Naive thymus-derived CD8-positive, alpha-beta T cell (primary cell): ENCODE data around the gene SENP7. TPM values are rescaled to one million over a fixed set of nuclear protein-coding genes. Genes with fewer than 3 reads are reported as not detected.
A peak's percentile ranks its signal among the peaks of the same experiment; 100 is the strongest.

Experiments used
- ATAC-seq, 2 donors: fragments of 150-1000 bp; cut with Tn5 transposase in 1 of 2; sonication (Bioruptor Pico), chemical (Tn5 transposase) in 1 of 2; 1 replicate in 1 of 2; 2 replicates in 1 of 2; pipeline ENCODE4 v1.10.0; 2021; ENCODE audit warnings: mild to moderate bottlenecking in 2 of 2, moderate library complexity in 2 of 2
- POLR2A ChIA-PET: fragments of 350-600 bp; sonication (Branson Sonifier 250); formaldehyde crosslinking; loops from one replicate; lab custom pipeline; 2021; ENCODE audit warnings: antibody characterized with exemption; lab: Charles Lee
- DNase-seq, 10 donors: peaks; one replicate each; pipeline versions ENCODE4 v3.0.0 to v3.0.0-alpha.2; 2020 to 2022
- H3K27ac Mint-ChIP-seq, 10 donors: one replicate each; pipeline ENCODE4 v1.8.0; 2020 to 2022; ENCODE audit warnings: mild to moderate bottlenecking in 10 of 10, mixed read lengths in 10 of 10, moderate library complexity in 4 of 10, inconsistent platforms in 1 of 10
- H3K27me3 Mint-ChIP-seq, 5 donors: one replicate each; pipeline ENCODE4 v1.8.0; 2021 to 2022; ENCODE audit warnings: mixed read lengths in 5 of 5
- H3K36me3 Mint-ChIP-seq, 3 donors: one replicate each; pipeline ENCODE4 v1.8.0; 2020 to 2022; ENCODE audit warnings: mixed read lengths in 3 of 3, mild to moderate bottlenecking in 2 of 3, inconsistent platforms in 1 of 3
- H3K4me1 Mint-ChIP-seq, 4 donors: one replicate each; pipeline ENCODE4 v1.8.0; 2021 to 2022; ENCODE audit warnings: mixed read lengths in 4 of 4
- H3K4me3 Mint-ChIP-seq, 10 donors: one replicate each; pipeline ENCODE4 v1.8.0; 2020 to 2022; ENCODE audit warnings: mild to moderate bottlenecking in 10 of 10, mixed read lengths in 10 of 10, moderate library complexity in 6 of 10, inconsistent platforms in 1 of 10
- H3K9me3 Mint-ChIP-seq, 9 donors: one replicate each; pipeline ENCODE4 v1.8.0; 2020 to 2022; ENCODE audit warnings: mixed read lengths in 9 of 9, mild to moderate bottlenecking in 3 of 9, inconsistent platforms in 1 of 9, moderate library complexity in 1 of 9
- polyA plus RNA-seq, 3 donors: library from polyadenylated mRNA; unstranded; fragments of 300-500 nt; fragmentation: Illumina TruSeq; gene quantifications; one replicate each; pipeline ENCODE4 v1.2.3, GENCODE V29; 2021
- total RNA-seq, 8 experiments: library from RNA in 2 of 8; stranded (reverse) in 2 of 8; gene quantifications; one replicate each; pipeline ENCODE4 v1.2.3 and lab custom pipeline; 2021 to 2026

SENP7 gene
- total and polyA plus RNA-seq, 5 experiments from 2014 or later, result 6.7 to 72.5 (median 11.2) TPM

DNA sequence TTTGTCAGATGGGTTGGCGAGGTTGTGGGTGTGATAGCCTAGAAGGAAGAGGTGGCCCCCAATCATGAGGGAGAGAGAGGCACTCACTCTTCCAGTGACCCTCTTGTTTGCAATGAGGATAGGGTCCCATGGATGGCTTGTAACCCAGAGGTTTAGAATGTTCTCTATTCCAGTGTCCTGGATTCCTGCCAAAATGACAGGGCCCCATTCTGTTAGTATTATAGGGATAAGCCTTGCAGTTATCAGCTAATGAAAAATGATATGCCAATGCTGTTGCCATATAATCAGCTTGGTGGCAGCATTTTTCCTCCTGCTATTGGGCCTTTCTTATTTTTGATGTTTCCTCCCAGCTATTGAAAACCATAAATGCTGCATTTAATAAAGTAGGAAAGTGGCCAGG lies 23.3 kb upstream of the SENP7 start:
- no peaks in the 10 kb centered on the region for H3K36me3 Mint-ChIP-seq
- H3K9me3 Mint-ChIP-seq, result peaks cover 0 to 12% (median 4%) of the 10 kb centered on the region in 9 donors
- no peak for ATAC-seq
- DNase-seq, result no peak
- POLR2A ChIA-PET, result no interaction called here
- peaks cover 11 to 20% (median 14%) of the 10 kb centered on the region in 4 donors for H3K4me1 Mint-ChIP-seq
- H3K27ac Mint-ChIP-seq, result peak overlapping the region in 2 of 10 donors; percentile 17 to 65
- H3K4me3 Mint-ChIP-seq, result no peak overlapping the region
- H3K27me3 Mint-ChIP-seq, result no peaks in the 10 kb centered on the region

DNA sequence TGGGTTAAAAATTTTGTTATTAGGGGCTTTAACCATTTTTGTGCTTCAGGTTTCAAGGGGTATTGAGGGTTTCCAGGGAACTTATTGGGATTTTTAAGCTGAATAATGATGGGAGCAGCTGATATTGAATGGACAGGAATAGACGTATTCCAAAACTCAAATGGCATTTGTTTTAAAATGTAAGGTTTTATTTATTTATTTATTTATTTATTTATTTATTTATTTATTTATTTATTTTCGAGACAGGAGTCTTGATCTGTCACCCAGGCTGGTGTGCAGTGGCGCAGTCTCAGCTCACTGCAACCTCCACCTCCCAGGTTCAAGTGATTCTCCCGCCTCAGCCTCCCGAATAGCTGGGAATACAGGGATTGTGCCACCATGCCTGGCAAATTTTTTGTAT lies 22.2 kb upstream of the SENP7 start:
- ATAC-seq, result no peak
- H3K27ac Mint-ChIP-seq, result no peak overlapping the region
- POLR2A ChIA-PET, result interaction anchor here (0.7 to 0.9 kb wide), 2 partner anchors 15 to 23 kb away, joined by 3 to 4 read pairs; no protein-coding TSS in a partner anchor

DNA sequence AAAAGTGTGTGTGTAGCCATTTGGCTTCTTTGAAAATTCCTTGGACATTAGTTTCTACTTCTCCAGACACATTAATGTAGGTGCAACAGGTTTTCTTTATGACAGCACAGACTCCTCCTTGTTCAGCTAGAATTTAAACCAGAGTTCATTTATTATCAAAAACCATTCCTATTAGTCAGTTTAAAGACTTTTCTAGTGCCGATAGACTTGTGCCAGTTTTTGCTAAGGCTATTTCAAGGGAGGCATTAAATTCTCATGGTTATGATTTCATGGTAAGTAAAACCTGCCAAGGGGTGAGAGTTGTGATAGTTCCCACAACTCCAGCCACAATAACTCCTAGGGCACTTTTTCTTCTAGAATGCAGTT lies 20.6 kb upstream of the SENP7 start:
- peaks cover 26 to 41% (median 35%) of the 10 kb centered on the region in 4 donors for H3K4me1 Mint-ChIP-seq
- H3K36me3 Mint-ChIP-seq, result no peaks in the 10 kb centered on the region
- no peak for ATAC-seq
- peak overlapping the region in 1 of 10 donors; percentile 19 for H3K27ac Mint-ChIP-seq
- DNase-seq, result no peak
- POLR2A ChIA-PET, result interaction anchor here (0.9 kb wide), 1 partner anchor 10 kb away, joined by 5 read pairs; no protein-coding TSS in a partner anchor
- H3K4me3 Mint-ChIP-seq, result no peak overlapping the region
- H3K9me3 Mint-ChIP-seq, result peaks cover 0 to 8% (median 0%) of the 10 kb centered on the region in 9 donors
- no peaks in the 10 kb centered on the region for H3K27me3 Mint-ChIP-seq

More for the DNA sequence above, 22.2 kb upstream of the SENP7 start:
- H3K36me3 Mint-ChIP-seq, result no peaks in the 10 kb centered on the region
- no peak overlapping the region for H3K4me3 Mint-ChIP-seq
- peaks cover 0 to 12% (median 4%) of the 10 kb centered on the region in 9 donors for H3K9me3 Mint-ChIP-seq
- H3K27me3 Mint-ChIP-seq, result no peaks in the 10 kb centered on the region
- peaks cover 18 to 31% (median 24%) of the 10 kb centered on the region in 4 donors for H3K4me1 Mint-ChIP-seq
- no peak for DNase-seq

DNA sequence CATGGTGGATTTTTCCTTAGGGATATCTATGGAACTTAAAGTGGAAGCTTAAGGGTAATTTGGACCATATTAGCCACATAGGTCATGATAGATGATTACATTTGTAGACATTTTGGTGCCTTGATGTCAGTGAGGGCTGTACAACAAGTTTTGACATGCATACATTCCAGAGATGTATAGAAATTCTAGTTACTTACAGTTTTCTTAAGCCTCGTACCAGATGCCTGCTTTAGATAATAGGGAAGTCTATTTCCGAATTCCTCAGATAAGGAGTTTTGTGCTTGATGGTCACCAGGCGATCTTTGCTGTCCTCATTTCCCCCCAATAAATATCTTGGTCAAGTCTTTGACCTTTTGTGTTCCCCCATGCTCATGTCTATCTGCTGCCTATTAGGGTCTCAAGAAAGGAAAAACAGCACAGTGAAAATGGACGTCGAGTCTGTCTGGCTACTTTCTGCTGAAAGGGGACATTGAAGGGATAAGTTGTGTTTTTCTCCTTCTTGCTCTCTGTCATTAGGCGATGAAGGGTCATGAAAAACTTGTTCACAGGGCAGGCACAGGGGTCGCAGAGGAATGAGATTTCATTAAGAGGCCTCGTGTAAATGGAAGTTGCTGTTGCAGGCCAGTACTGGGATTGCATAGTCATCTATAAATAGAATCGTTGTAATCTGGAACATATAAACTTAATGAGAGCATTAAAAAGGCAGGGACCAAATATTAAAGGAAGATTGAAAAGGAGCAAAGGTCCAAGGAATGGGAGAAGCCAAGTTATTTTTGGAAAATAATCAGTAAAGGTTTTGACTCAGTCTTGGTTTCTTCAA lies 20.0 kb upstream of the SENP7 start:
- DNase-seq, result no peak
- H3K36me3 Mint-ChIP-seq, result no peaks in the 10 kb centered on the region
- H3K4me3 Mint-ChIP-seq, result no peak overlapping the region
- H3K4me1 Mint-ChIP-seq, result peaks cover 26 to 42% (median 35%) of the 10 kb centered on the region in 4 donors
- H3K27me3 Mint-ChIP-seq, result no peaks in the 10 kb centered on the region
- no peak for ATAC-seq
- H3K9me3 Mint-ChIP-seq, result peaks cover 0 to 8% (median 0%) of the 10 kb centered on the region in 9 donors
- POLR2A ChIA-PET, result interaction anchor here (0.7 kb wide), 1 partner anchor 15 kb away, joined by 3 read pairs; no protein-coding TSS in a partner anchor
- H3K27ac Mint-ChIP-seq, result peak overlapping the region in 4 of 10 donors; percentile 14 to 84 (median 48)

- H3K4me3 Mint-ChIP-seq, result peak overlapping the region in 9 of 10 donors; percentile 1 to 64 (median 49)
- DNase-seq, result peak in 1 of 10 donors; percentile 23
- peaks cover 0 to 8% (median 0%) of the 10 kb centered on the region in 9 donors for H3K9me3 Mint-ChIP-seq
- POLR2A ChIA-PET, result interaction anchor here (2.2 to 2.6 kb wide), 2 partner anchors 10 to 19 kb away, joined by 14 to 17 read pairs; partner anchors contain the start of gene SENP7
- H3K27ac Mint-ChIP-seq, result peak overlapping the region; percentile 14 to 93 (median 84)
- H3K36me3 Mint-ChIP-seq, result no peaks in the 10 kb centered on the region
- H3K4me1 Mint-ChIP-seq, result peaks cover 26 to 42% (median 34%) of the 10 kb centered on the region in 4 donors
- ATAC-seq, result peak; percentile 39 to 76
- H3K27me3 Mint-ChIP-seq, result no peaks in the 10 kb centered on the region
Measured at GRCh38 chr3:101531473-101532086, 18.6 kb upstream of the SENP7 start.

- H3K27ac Mint-ChIP-seq, result peak overlapping the region; percentile 14 to 93 (median 84)
- peak in 2 of 10 donors; percentile 31 to 40 for DNase-seq
- ATAC-seq, result peak; percentile 68 to 83
- H3K36me3 Mint-ChIP-seq, result no peaks in the 10 kb centered on the region
- peak overlapping the region; percentile 5 to 64 (median 48) for H3K4me3 Mint-ChIP-seq
- POLR2A ChIA-PET, result interaction anchor here (0.6 to 2.6 kb wide), 7 partner anchors 9 to 100 kb away, joined by 3 to 17 read pairs (median 8); partner anchors contain the start of genes PCNP and SENP7
- H3K4me1 Mint-ChIP-seq, result peaks cover 25 to 42% (median 34%) of the 10 kb centered on the region in 4 donors
- no peaks in the 10 kb centered on the region for H3K27me3 Mint-ChIP-seq
- peaks cover 0 to 8% (median 0%) of the 10 kb centered on the region in 9 donors for H3K9me3 Mint-ChIP-seq
Measured at GRCh38 chr3:101530686-101531047, 17.7 kb upstream of the SENP7 start.

DNA sequence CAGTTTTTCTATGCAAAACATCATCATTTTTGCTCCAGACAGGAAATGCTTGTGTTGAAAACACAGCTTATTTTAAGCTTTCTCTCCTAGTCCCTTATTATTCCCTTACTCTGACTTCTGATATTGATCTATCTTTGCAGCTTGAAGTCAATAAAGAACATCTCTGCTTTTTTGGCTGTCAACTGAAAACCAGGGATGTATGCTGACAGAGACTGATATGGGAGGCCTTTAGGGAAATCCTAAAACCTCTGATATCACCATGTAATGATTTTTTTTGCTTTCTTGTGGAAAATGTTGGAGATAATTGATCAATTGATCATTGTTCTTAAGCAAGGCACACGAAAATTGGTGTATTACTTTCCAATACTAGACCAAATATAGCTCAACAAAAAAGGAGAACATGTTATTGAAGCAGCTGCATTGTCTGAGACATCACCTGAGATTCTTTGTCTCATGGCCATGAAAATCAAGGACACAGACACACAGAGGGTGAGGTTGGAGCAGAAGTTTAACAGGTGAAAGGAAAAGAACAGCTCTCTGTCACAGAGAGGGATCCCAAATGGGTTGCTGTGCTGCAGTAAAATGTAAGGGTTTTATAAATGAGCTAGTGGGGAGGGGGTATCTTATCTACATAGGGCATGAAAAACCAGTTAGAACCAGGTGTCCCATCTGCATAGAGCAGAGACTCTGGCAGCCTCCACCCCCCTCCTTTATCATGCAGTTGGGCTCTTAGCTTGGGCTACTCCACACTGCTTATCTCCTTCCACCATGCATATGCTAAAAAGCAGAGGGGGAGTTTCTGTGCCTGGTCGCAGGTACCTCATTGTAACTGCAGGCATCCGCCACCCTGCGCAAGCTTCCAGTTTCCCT lies 17.0 kb upstream of the SENP7 start:
- Mint-ChIP-seq H3K9me3 (peaks cover 0 to 8% (median 3%) of the 10 kb centered on the region in 9 donors), H3K27me3 (no peaks in the 10 kb centered on the region), H3K4me3 (peak overlapping the region; percentile 5 to 64 (median 48)), H3K4me1 (peaks cover 25 to 42% (median 34%) of the 10 kb centered on the region in 4 donors), H3K27ac (peak overlapping the region; percentile 14 to 93 (median 84)), H3K36me3 (peaks cover 0 to 3% (median 0%) of the 10 kb centered on the region in 3 donors)
- ATAC-seq (peak; percentile 54 to 69), DNase-seq (no peak)
- POLR2A ChIA-PET, result interaction anchor here (0.6 to 2.6 kb wide), 6 partner anchors 9 to 99 kb away, joined by 3 to 17 read pairs (median 10); partner anchors contain the start of genes PCNP and SENP7

- ATAC-seq, result no peak
- DNase-seq, result no peak
- Mint-ChIP-seq H3K27ac (no peak overlapping the region), H3K4me1 (peaks cover 25 to 41% (median 34%) of the 10 kb centered on the region in 4 donors), H3K9me3 (peaks cover 0 to 9% (median 4%) of the 10 kb centered on the region in 9 donors), H3K36me3 (peaks cover 0 to 7% (median 0%) of the 10 kb centered on the region in 3 donors), H3K27me3 (no peaks in the 10 kb centered on the region), H3K4me3 (no peak overlapping the region)
- POLR2A ChIA-PET, result interaction anchor here (0.7 to 1.5 kb wide), 2 partner anchors 9 to 250 kb away, joined by 4 read pairs; no protein-coding TSS in a partner anchor
Measured at GRCh38 chr3:101527906-101528305, 14.9 kb upstream of the SENP7 start.

DNA sequence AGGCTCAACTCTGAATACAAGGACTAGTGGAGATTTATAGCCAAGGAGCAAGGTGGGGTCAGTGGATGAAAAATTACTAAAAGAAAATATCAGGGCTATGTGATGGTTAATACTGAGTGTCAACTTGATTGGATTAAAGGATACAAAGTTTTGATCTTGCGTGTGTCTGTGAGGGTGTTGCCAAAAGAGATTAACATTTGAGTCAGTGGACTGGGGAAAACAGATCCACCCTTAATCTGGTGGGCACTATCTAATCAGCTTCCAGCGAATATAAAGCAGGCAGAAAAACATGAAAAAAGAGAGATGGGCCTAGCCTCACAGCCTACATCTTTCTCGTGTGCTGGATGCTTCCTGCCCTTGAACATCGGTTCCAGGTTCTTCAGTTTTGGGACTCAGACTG lies 14.4 kb upstream of the SENP7 start:
- H3K36me3 Mint-ChIP-seq, result peaks cover 0 to 7% (median 0%) of the 10 kb centered on the region in 3 donors
- POLR2A ChIA-PET, result interaction anchor here (0.7 to 1.5 kb wide), 2 partner anchors 9 to 250 kb away, joined by 4 read pairs; no protein-coding TSS in a partner anchor

DNA sequence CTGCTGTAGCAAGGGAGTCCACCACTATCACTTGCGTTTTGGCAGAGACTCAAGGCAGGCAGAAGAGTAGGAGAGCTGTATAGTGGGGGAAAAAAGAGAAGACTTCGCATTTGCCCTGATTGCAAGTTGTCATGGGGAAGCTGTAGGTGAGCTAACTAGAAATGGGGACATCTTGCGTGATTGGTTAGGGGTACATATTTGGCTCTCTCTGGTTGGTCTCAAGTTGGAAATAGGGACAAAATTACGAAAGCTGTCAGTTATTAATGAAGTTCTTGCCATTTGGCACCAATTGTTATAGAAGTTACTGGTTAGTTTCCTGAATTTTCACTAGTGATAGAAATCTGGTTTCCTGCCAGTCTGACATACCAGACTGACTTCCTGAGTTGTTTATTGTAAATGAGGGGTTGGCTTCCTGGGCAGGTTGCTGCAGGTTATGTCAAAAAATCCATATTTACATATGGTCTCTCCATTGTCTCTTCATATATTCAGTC lies 8.2 kb upstream of the SENP7 start:
- Mint-ChIP-seq H3K36me3 (peaks cover 0 to 7% (median 0%) of the 10 kb centered on the region in 3 donors), H3K4me1 (peaks cover 21 to 47% (median 47%) of the 10 kb centered on the region in 4 donors), H3K9me3 (peaks cover 0 to 9% (median 0%) of the 10 kb centered on the region in 9 donors), H3K27me3 (no peaks in the 10 kb centered on the region), H3K4me3 (peak overlapping the region; percentile 46 to 72 (median 64)), H3K27ac (peak overlapping the region; percentile 84 to 99 (median 92))
- DNase-seq (peak in 4 of 10 donors; percentile 29 to 61 (median 47)), ATAC-seq (peak; percentile 51 to 72)
- POLR2A ChIA-PET, result interaction anchor here (0.6 to 2.8 kb wide), 11 partner anchors 8 to 328 kb away, joined by 3 to 17 read pairs (median 5); partner anchors contain the start of genes NFKBIZ, PCNP, SENP7 and TRMT10C

More for the DNA sequence above, 14.4 kb upstream of the SENP7 start:
- Mint-ChIP-seq H3K9me3 (peaks cover 0 to 9% (median 4%) of the 10 kb centered on the region in 9 donors), H3K27ac (peak overlapping the region in 2 of 10 donors; percentile 11 to 20), H3K4me1 (peaks cover 25 to 40% (median 35%) of the 10 kb centered on the region in 4 donors), H3K4me3 (no peak overlapping the region), H3K27me3 (no peaks in the 10 kb centered on the region)
- no peak for ATAC-seq
- DNase-seq, result no peak
